CD4-positive, alpha-beta T cell treated with Interleukin-21 for 1 hour (primary cell): ENCODE results near the gene DGKB.
A peak's percentile ranks its signal among the peaks of the same experiment; 100 is the strongest.

ENCODE experiments used
- DNase-seq: peaks from one replicate; pipeline ENCODE4 v3.0.0-alpha.2; 2020

The DGKB gene

GRCh38 chr7:14751461-14751860 is 151.1 kb downstream of the DGKB start:
- DNase-seq, result no peak

GRCh38 chr7:14748461-14748860 is 154.1 kb downstream of the DGKB start:
- DNase-seq, result no peak

GRCh38 chr7:14747701-14748100 is 154.8 kb downstream of the DGKB start:
- no peak for DNase-seq

GRCh38 chr7:14745076-14745475 is 157.5 kb downstream of the DGKB start:
- DNase-seq, result no peak

- DNase-seq, result no peak
Measured at GRCh38 chr7:14740606-14741005, 161.9 kb downstream of the DGKB start.

- DNase-seq, result no peak
Measured at GRCh38 chr7:14739841-14740185, 162.7 kb downstream of the DGKB start.

GRCh38 chr7:14739168-14739840 is 163.2 kb downstream of the DGKB start:
- DNase-seq, result no peak

- no peak for DNase-seq
Measured at GRCh38 chr7:14738086-14738485, 164.5 kb downstream of the DGKB start.

- no peak for DNase-seq
Measured at GRCh38 chr7:14734839-14735321, 167.7 kb downstream of the DGKB start.

- no peak for DNase-seq
Measured at GRCh38 chr7:14720785-14721184, 181.8 kb downstream of the DGKB start.

GRCh38 chr7:14717816-14718215 is 184.7 kb downstream of the DGKB start:
- no peak for DNase-seq

- DNase-seq, result no peak
Measured at GRCh38 chr7:14717169-14717568, 185.4 kb downstream of the DGKB start.

GRCh38 chr7:14714161-14714728 is 188.3 kb downstream of the DGKB start:
- DNase-seq, result no peak

GRCh38 chr7:14698239-14698638 is 204.3 kb downstream of the DGKB start:
- DNase-seq, result no peak

- no peak for DNase-seq
Measured at GRCh38 chr7:14697684-14698083, 204.9 kb downstream of the DGKB start.

GRCh38 chr7:14691597-14692203 is 210.9 kb downstream of the DGKB start:
- DNase-seq, result peak; percentile 39

- DNase-seq, result no peak
Measured at GRCh38 chr7:14691034-14691433, 211.5 kb downstream of the DGKB start.

- DNase-seq, result no peak
Measured at GRCh38 chr7:14690486-14690885, 212.1 kb downstream of the DGKB start.

GRCh38 chr7:14690075-14690474 is 212.5 kb downstream of the DGKB start:
- no peak for DNase-seq

GRCh38 chr7:14688208-14688607 is 214.3 kb downstream of the DGKB start:
- DNase-seq, result no peak

GRCh38 chr7:14687777-14688176 is 214.8 kb downstream of the DGKB start:
- no peak for DNase-seq

GRCh38 chr7:14687241-14687640 is 215.3 kb downstream of the DGKB start:
- DNase-seq, result no peak

GRCh38 chr7:14685167-14685566 is 217.4 kb downstream of the DGKB start:
- no peak for DNase-seq

GRCh38 chr7:14682910-14683465 is 219.6 kb downstream of the DGKB start:
- no peak for DNase-seq
